ENCODE measurements around the gene AGFG1.

DNA sequence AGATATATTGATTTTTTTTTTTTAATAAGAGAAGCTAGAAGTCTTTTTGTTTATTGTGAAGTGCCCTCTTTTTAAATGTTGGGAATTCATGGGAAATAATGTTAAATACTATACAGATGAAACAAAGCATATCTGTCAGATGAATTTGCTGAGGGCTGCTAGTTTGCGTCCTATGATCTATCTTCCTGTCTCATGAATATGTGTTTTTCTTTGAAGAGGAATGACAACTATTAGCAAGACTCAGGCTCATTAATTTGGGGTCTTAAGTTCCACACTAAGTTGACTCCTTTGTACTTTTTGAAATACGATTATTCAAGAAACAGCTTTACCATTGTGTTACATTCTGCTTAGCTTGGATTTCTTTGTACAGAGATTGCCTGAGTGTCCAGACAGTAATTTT lies 57.9 kb downstream of the AGFG1 start:
- TF ChIP-seq CTCF (IDR thresholded peaks at IDR 0.05; ENCODE audit: insufficient read depth, low read length) (no peak), GABPA (IDR thresholded peaks at IDR 0.05; ENCODE audit: low read depth) (no peak), POLR2AphosphoS5 (IDR thresholded peaks at IDR 0.05; ENCODE audit: low read depth) (no peak)
